ENCODE results near the gene POR. TPM values are rescaled to one million over a fixed set of nuclear protein-coding genes. Genes with fewer than 3 reads are reported as not detected.
A peak's percentile ranks its signal among the peaks of the same experiment; 100 is the strongest.

Gene POR
- total RNA-seq (100 to 1,000 TPM; 103 to 170 (median 139) TPM), polyA plus RNA-seq (10 to 100 TPM; 49.1 to 83.0 (median 61.4) TPM)
- long read RNA-seq, donor 1, partial matches to known transcripts = 0 of 17 reads
- long read RNA-seq, donor 1, other reads (novel, unspliced or antisense) = 12 of 17 reads
- long read RNA-seq, donor 2, partial matches to known transcripts = 0 of 2 reads
- long read RNA-seq, donor 2, other reads (novel, unspliced or antisense) = 0 of 2 reads

GRCh38 chr7:75914655-75915415 lies at the start of gene POR:
Gene POR, plus strand, starts transcription at chr7:75915155. Its CDS starts 38,847 bp downstream, at chr7:75954002.
- Histone ChIP-seq H3K27ac (peak within 1 kb of the TSS; percentile 85 to 98 (median 93)), H3K4me1 (peaks cover 14 to 57% (median 41%) of the 10 kb centered on the region in 6 donors), H3K9me3 (no peaks in the 10 kb centered on the region), H3K4me3 (peak within 1 kb of the TSS; percentile 74 to 99 (median 86)), H3K27me3 (replicated peaks in 1 of 7) (no peaks in the 10 kb centered on the region), H3K36me3 (peaks cover 0 to 4% (median 0%) of the 10 kb centered on the region in 6 donors)
- peak; percentile 99 for DNase-seq
- WGBS, 5 donors = 0 to 2% (median 0%) methylated on average over 21 to 82 of the region's 82 CpGs
- intact Hi-C loops (cut with DNase I; ENCODE audit: low total_unique reads) = no loop called here
- TF ChIP-seq POLR2AphosphoS5 (IDR thresholded peaks at IDR 0.05) (peak; percentile 100), CTCF (IDR thresholded peaks at IDR 0.05 in 8 of 11, conservative IDR thresholded peaks at IDR 0.05 in 3 of 11) (peak in 6 of 11 experiments; percentile 13 to 49 (median 36)), POLR2A (IDR thresholded peaks at IDR 0.05) (peak; percentile 96 to 99 (median 98))

GRCh38 chr7:75866114-75866488 lies 48.9 kb upstream of the POR start:
- no peaks in the 10 kb centered on the region for H3K9me3 ChIP-seq
- TF ChIP-seq POLR2AphosphoS5 (IDR thresholded peaks at IDR 0.05) (peak in 2 of 3 donors; percentile 10 to 38), POLR2A (IDR thresholded peaks at IDR 0.05) (no peak)
- DNase-seq = no peak
- H3K27ac ChIP-seq = peak overlapping the region in 2 of 8 donors; percentile 11 to 57
- H3K27me3 ChIP-seq (replicated peaks in 1 of 7) = no peaks in the 10 kb centered on the region
- 41 to 56% (median 50%) methylated on average over 5 of the region's 5 CpGs for WGBS, 5 donors
- H3K4me3 ChIP-seq = peak overlapping the region in 1 of 8 donors; percentile 25
- H3K36me3 ChIP-seq = no peaks in the 10 kb centered on the region
- intact Hi-C loops (cut with DNase I; ENCODE audit: low total_unique reads) = loop anchor here (2.0 kb wide), 1 partner anchor 155 kb away; no protein-coding TSS in a partner anchor
- peaks cover 7 to 20% (median 12%) of the 10 kb centered on the region in 6 donors for H3K4me1 ChIP-seq

- H3K4me1 ChIP-seq = peaks cover 7 to 25% (median 14%) of the 10 kb centered on the region in 6 donors
- H3K9me3 ChIP-seq = no peaks in the 10 kb centered on the region
- H3K4me3 ChIP-seq = peak overlapping the region in 1 of 8 donors; percentile 25
- intact Hi-C loops (cut with DNase I; ENCODE audit: low total_unique reads) = loop anchor here (2.0 kb wide), 1 partner anchor 154 kb away; no protein-coding TSS in a partner anchor
- peak; percentile 82 for DNase-seq
- H3K27me3 ChIP-seq (replicated peaks in 1 of 7) = no peaks in the 10 kb centered on the region
- 43 to 53% (median 47%) methylated on average over 10 to 19 of the region's 19 CpGs for WGBS, 5 donors
- TF ChIP-seq CTCF (IDR thresholded peaks at IDR 0.05 in 8 of 11, conservative IDR thresholded peaks at IDR 0.05 in 3 of 11) (peak; percentile 63 to 92 (median 76)), POLR2A (IDR thresholded peaks at IDR 0.05) (no peak), POLR2AphosphoS5 (IDR thresholded peaks at IDR 0.05) (peak in 1 of 3 donors; percentile 36)
- H3K27ac ChIP-seq = peak overlapping the region in 2 of 8 donors; percentile 11 to 57
- H3K36me3 ChIP-seq = no peaks in the 10 kb centered on the region
Measured at GRCh38 chr7:75866489-75867389, 48.2 kb upstream of the POR start.

GRCh38 chr7:75867390-75867717 lies 47.6 kb upstream of the POR start:
- no peaks in the 10 kb centered on the region for H3K27me3 ChIP-seq (replicated peaks in 1 of 7)

More at GRCh38 chr7:75867390-75867717, 47.6 kb upstream of the POR start:
- TF ChIP-seq POLR2A (IDR thresholded peaks at IDR 0.05) (no peak), POLR2AphosphoS5 (IDR thresholded peaks at IDR 0.05) (no peak), CTCF (IDR thresholded peaks at IDR 0.05 in 8 of 11, conservative IDR thresholded peaks at IDR 0.05 in 3 of 11) (no peak)
- no peak overlapping the region for H3K4me3 ChIP-seq
- no peak overlapping the region for H3K27ac ChIP-seq
- H3K9me3 ChIP-seq = no peaks in the 10 kb centered on the region
- no peak for DNase-seq
- WGBS, 5 donors = 69 to 87% (median 83%) methylated on average over 4 of the region's 4 CpGs
- intact Hi-C loops (cut with DNase I; ENCODE audit: low total_unique reads) = loop anchor here (2.0 kb wide), 1 partner anchor 153 kb away; no protein-coding TSS in a partner anchor
- no peaks in the 10 kb centered on the region for H3K36me3 ChIP-seq
- H3K4me1 ChIP-seq = peaks cover 7 to 31% (median 20%) of the 10 kb centered on the region in 6 donors
